PFSK-1 (cell line): ENCODE data around the gene EML4.

Experiments used
- FOXP2 ChIP-seq: optimal IDR thresholded peaks from 2 replicates; pipeline ENCODE3; 2011; ENCODE audit warnings: borderline replicate concordance, control low read depth, inconsistent platforms; ENCODE audit not compliant: insufficient read depth; ENCODE audit errors: extremely low read length, extremely low read depth
- POLR2AphosphoS5 ChIP-seq: IDR thresholded peaks from 2 replicates; pipeline ENCODE4 v1.6.1; 2012; ENCODE audit warnings: low read depth, mild to moderate bottlenecking, control low read depth, low read length, moderate library complexity
- REST ChIP-seq, 2 experiments: IDR thresholded peaks; 2 replicates each; pipeline versions ENCODE4 v1.6.1 to v1.8.0; 2011 to 2012; ENCODE audit warnings: low read depth in 2 of 2, low read length in 2 of 2, control low read depth in 1 of 2, inconsistent platforms in 1 of 2, mild to moderate bottlenecking in 1 of 2, moderate library complexity in 1 of 2; ENCODE audit not compliant: insufficient read depth in 1 of 2
- SIN3A ChIP-seq: IDR thresholded peaks from 2 replicates; pipeline ENCODE4 v1.6.1; 2012; ENCODE audit warnings: mild to moderate bottlenecking, low read length, moderate library complexity, borderline replicate concordance; ENCODE audit not compliant: insufficient read depth
- TAF1 ChIP-seq: IDR thresholded peaks from 2 replicates; pipeline ENCODE4 v1.6.1; 2012; ENCODE audit warnings: low read length, control low read depth, borderline replicate concordance; ENCODE audit not compliant: insufficient read depth

EML4 gene

GRCh38 chr2:42219160-42219559, 50.0 kb downstream of the EML4 start:
- TF ChIP-seq SIN3A (no peak), POLR2AphosphoS5 (no peak), REST (IDR thresholded peaks at IDR 0.05; ENCODE audit: insufficient read depth in 1 of 2, low read depth in 2 of 2, low read length in 2 of 2) (no peak), TAF1 (no peak), FOXP2 (no peak)

- no peak for TF ChIP-seq POLR2AphosphoS5
- TF ChIP-seq SIN3A = no peak
- no peak for TF ChIP-seq REST (IDR thresholded peaks at IDR 0.05; ENCODE audit: insufficient read depth in 1 of 2, low read depth in 2 of 2, low read length in 2 of 2)
- TF ChIP-seq FOXP2 = no peak
- TF ChIP-seq TAF1 = no peak
Observed at GRCh38 chr2:42220566-42220965, 51.4 kb downstream of the EML4 start.

GRCh38 chr2:42223067-42223854, 54.1 kb downstream of the EML4 start:
- TF ChIP-seq POLR2AphosphoS5 (no peak), TAF1 (no peak), REST (IDR thresholded peaks at IDR 0.05; ENCODE audit: insufficient read depth in 1 of 2, low read depth in 2 of 2, low read length in 2 of 2) (no peak), FOXP2 (no peak), SIN3A (no peak)

- TF ChIP-seq POLR2AphosphoS5 (no peak), REST (IDR thresholded peaks at IDR 0.05; ENCODE audit: insufficient read depth in 1 of 2, low read depth in 2 of 2, low read length in 2 of 2) (no peak), FOXP2 (no peak), SIN3A (no peak), TAF1 (no peak)
Observed at GRCh38 chr2:42223855-42224268, 54.7 kb downstream of the EML4 start.
